Spleen (tissue), 11 donors: ENCODE measurements around the gene ACSS1. TPM values are rescaled to one million over a fixed set of nuclear protein-coding genes. Genes with fewer than 3 reads are reported as not detected.
A peak's percentile ranks its signal among the peaks of the same experiment; 100 is the strongest.

Experiments
- DNase-seq: peaks from one replicate; pipeline ENCODE4 v3.0.0-alpha.2; 2020
- H3K27ac ChIP-seq, 8 donors: fragments of 200-600 bp; sonication (generic) in 7 of 8; 1 replicate in 4 of 8; 2 replicates in 4 of 8; pipeline versions ENCODE4 v1.5.0 to v1.8.0; 2016 to 2021; ENCODE audit warnings: inconsistent platforms in 4 of 8, mild to moderate bottlenecking in 4 of 8, moderate library complexity in 1 of 8
- H3K27me3 ChIP-seq, 7 donors: fragments of 200-600 bp; sonication (generic) in 6 of 7; replicated peaks in 1 of 7; 1 replicate in 4 of 7; 2 replicates in 3 of 7; pipeline versions ENCODE4 v1.5.0 to v1.8.0; 2016 to 2021; ENCODE audit warnings: inconsistent platforms in 3 of 7, mild to moderate bottlenecking in 1 of 7
- H3K36me3 ChIP-seq, 6 donors: fragments of 200-600 bp; sonication (generic) in 5 of 6; 1 replicate in 4 of 6; 2 replicates in 2 of 6; pipeline versions ENCODE4 v1.5.0 to v1.8.0; 2016 to 2021; ENCODE audit warnings: inconsistent platforms in 2 of 6
- H3K4me1 ChIP-seq, 6 donors: fragments of 200-600 bp; sonication (generic) in 5 of 6; 1 replicate in 3 of 6; 2 replicates in 3 of 6; pipeline versions ENCODE4 v1.5.0 to v1.8.0; 2016 to 2021; ENCODE audit warnings: inconsistent platforms in 3 of 6
- H3K4me3 ChIP-seq, 8 donors: fragments of 200-600 bp; sonication (generic) in 7 of 8; 1 replicate in 4 of 8; 2 replicates in 4 of 8; pipeline versions ENCODE4 v1.5.0 to v1.8.0; 2016 to 2021; ENCODE audit warnings: inconsistent platforms in 4 of 8, mild to moderate bottlenecking in 4 of 8, moderate library complexity in 2 of 8
- H3K9me3 ChIP-seq, 8 donors: fragments of 200-600 bp; sonication (generic) in 7 of 8; 1 replicate in 4 of 8; 2 replicates in 4 of 8; pipeline versions ENCODE4 v1.5.0 to v1.8.0; 2016 to 2021; ENCODE audit warnings: inconsistent platforms in 4 of 8
- CTCF ChIP-seq, 11 experiments: fragments of 200-600 bp in 7 of 11; fragments of 450-650 bp in 4 of 11; sonication (generic) in 4 of 11; IDR thresholded peaks in 8 of 11; conservative IDR thresholded peaks in 3 of 11; 1 replicate in 7 of 11; 2 replicates in 4 of 11; pipeline versions ENCODE4 v1.4.0 to v1.8.0; 2016 to 2021; ENCODE audit warnings: antibody characterized with exemption in 11 of 11, inconsistent platforms in 4 of 11, mild to moderate bottlenecking in 1 of 11
- POLR2A ChIP-seq, 3 donors: fragments of 450-650 bp; IDR thresholded peaks; one replicate each; pipeline ENCODE4 v1.5.1; 2017; ENCODE audit warnings: antibody characterized with exemption in 3 of 3, mild to moderate bottlenecking in 1 of 3
- POLR2AphosphoS5 ChIP-seq, 3 donors: sonication (generic); formaldehyde crosslinking; IDR thresholded peaks; one replicate each; pipeline ENCODE4 v1.5.1; 2017; ENCODE audit warnings: antibody characterized with exemption in 3 of 3
- WGBS, 5 donors: extraction: QIAGEN DNeasy Blood & Tissue Kit in 3 of 5; methylation state at CpG; one replicate each; pipeline versions ENCODE4 v1.1.5 to v1.1.7; 2013 to 2018; 5-methylcytosine and 5-hydroxymethylcytosine counted together
- intact Hi-C: fragments of 100-400 bp; cut with DNase I; formaldehyde crosslinking; loops from one replicate; pipeline ENCODE4 v1.15.0; 2023; ENCODE audit warnings: low total_unique reads
- polyA plus RNA-seq, 3 donors: library from polyadenylated mRNA; stranded (reverse); fragments of 200-250 nt; gene quantifications; one replicate each; pipeline ENCODE4 v1.2.1, GENCODE V29; 2013
- total RNA-seq, 7 donors: library from RNA; depleted of rRNA in 3 of 7; stranded (reverse); fragments of >200 nt in 3 of 7; fragmentation: NEBNext Ultra II Directional in 4 of 7; extraction: Animal tissue kit (Norgen Biotek cat#: 25700) in 4 of 7; gene quantifications; one replicate each; pipeline versions ENCODE4 v1.1.0 to v1.2.1, GENCODE V29; 2016 to 2021
- donor health status: healthy with polysubstance abuse.
- donor health status: DM: no; HTN: no; CAD: no; lungs with moderate emphysema.
- donor health status: DM: no; HTN: no; CAD: no.
- donor health status: Bipolar disorder and iron deficiency.
- donor health status: healthy.
- donor health status: DM: no; HTN: no; CAD: no.
- donor health status: DM: yes; HTN: yes; CAD: no.

Gene ACSS1
- total and polyA plus RNA-seq, 10 donors: 20.3 to 50.8 (median 36.4) TPM

- H3K4me1 ChIP-seq: peaks cover 0 to 80% (median 37%) of the 10 kb centered on the region in 6 donors
- H3K4me3 ChIP-seq: peak overlapping the region in 1 of 8 donors; percentile 33
- intact Hi-C loops: no loop called here
- 39 to 63% (median 59%) methylated on average over 3 of the region's 3 CpGs for WGBS, 5 donors
- TF ChIP-seq POLR2AphosphoS5 (IDR thresholded peaks at IDR 0.05) (peak in 2 of 3 donors; percentile 32 to 63), POLR2A (IDR thresholded peaks at IDR 0.05) (no peak)
- H3K27me3 ChIP-seq: no peaks in the 10 kb centered on the region
- H3K9me3 ChIP-seq: peaks cover 0 to 4% (median 2%) of the 10 kb centered on the region in 8 donors
- peaks cover 0 to 74% (median 34%) of the 10 kb centered on the region in 6 donors for H3K36me3 ChIP-seq
- DNase-seq: peak; percentile 88
- H3K27ac ChIP-seq: peak overlapping the region in 6 of 8 donors; percentile 45 to 97 (median 78)
Observed at GRCh38 chr20:24981790-24982189, 76.1 kb downstream of the ACSS1 start.

GRCh38 chr20:24981282-24981681, 76.7 kb downstream of the ACSS1 start:
- peaks cover 0 to 75% (median 33%) of the 10 kb centered on the region in 6 donors for H3K4me1 ChIP-seq
- peak overlapping the region in 1 of 8 donors; percentile 33 for H3K4me3 ChIP-seq
- DNase-seq: peak; percentile 67
- H3K36me3 ChIP-seq: peaks cover 0 to 79% (median 39%) of the 10 kb centered on the region in 6 donors
- H3K27ac ChIP-seq: peak overlapping the region in 6 of 8 donors; percentile 45 to 97 (median 78)
- H3K27me3 ChIP-seq: no peaks in the 10 kb centered on the region
- intact Hi-C loops: no loop called here
- 57 to 60% (median 58%) methylated on average over 4 of the region's 4 CpGs for WGBS, 5 donors
- H3K9me3 ChIP-seq: peaks cover 0 to 9% (median 7%) of the 10 kb centered on the region in 8 donors
- no peak for TF ChIP-seq POLR2AphosphoS5 (IDR thresholded peaks at IDR 0.05)
- no peak for TF ChIP-seq CTCF (IDR thresholded peaks at IDR 0.05 in 8 of 11, conservative IDR thresholded peaks at IDR 0.05 in 3 of 11)

GRCh38 chr20:24980291-24981053, 77.5 kb downstream of the ACSS1 start:
- TF ChIP-seq POLR2AphosphoS5 (IDR thresholded peaks at IDR 0.05) (peak in 1 of 3 donors; percentile 47), POLR2A (IDR thresholded peaks at IDR 0.05) (no peak)
- H3K9me3 ChIP-seq: peaks cover 0 to 18% (median 12%) of the 10 kb centered on the region in 8 donors
- H3K27ac ChIP-seq: peak overlapping the region in 7 of 8 donors; percentile 23 to 97 (median 78)
- WGBS, 5 donors: 85 to 91% (median 87%) methylated on average over 28 to 34 of the region's 34 CpGs
- no peaks in the 10 kb centered on the region for H3K27me3 ChIP-seq
- H3K36me3 ChIP-seq: peaks cover 0 to 87% (median 43%) of the 10 kb centered on the region in 6 donors
- intact Hi-C loops: no loop called here
- DNase-seq: peak; percentile 77
- peaks cover 0 to 67% (median 25%) of the 10 kb centered on the region in 6 donors for H3K4me1 ChIP-seq
- H3K4me3 ChIP-seq: peak overlapping the region in 1 of 8 donors; percentile 33

- Histone ChIP-seq H3K36me3 (peaks cover 0 to 95% (median 43%) of the 10 kb centered on the region in 6 donors), H3K27ac (peak overlapping the region in 5 of 8 donors; percentile 19 to 97 (median 78)), H3K9me3 (peaks cover 0 to 22% (median 12%) of the 10 kb centered on the region in 8 donors), H3K27me3 (no peaks in the 10 kb centered on the region), H3K4me3 (peak overlapping the region in 1 of 8 donors; percentile 33), H3K4me1 (peaks cover 0 to 55% (median 18%) of the 10 kb centered on the region in 6 donors)
- DNase-seq: peak; percentile 54
- 96 to 98% (median 97%) methylated on average over 13 to 15 of the region's 15 CpGs for WGBS, 5 donors
- intact Hi-C loops: no loop called here
- TF ChIP-seq POLR2A (IDR thresholded peaks at IDR 0.05) (no peak), POLR2AphosphoS5 (IDR thresholded peaks at IDR 0.05) (no peak), CTCF (IDR thresholded peaks at IDR 0.05 in 8 of 11, conservative IDR thresholded peaks at IDR 0.05 in 3 of 11) (no peak)
Observed at GRCh38 chr20:24979036-24979960, 78.6 kb downstream of the ACSS1 start.
